ENCODE data around the gene FAM13A.

DNA sequence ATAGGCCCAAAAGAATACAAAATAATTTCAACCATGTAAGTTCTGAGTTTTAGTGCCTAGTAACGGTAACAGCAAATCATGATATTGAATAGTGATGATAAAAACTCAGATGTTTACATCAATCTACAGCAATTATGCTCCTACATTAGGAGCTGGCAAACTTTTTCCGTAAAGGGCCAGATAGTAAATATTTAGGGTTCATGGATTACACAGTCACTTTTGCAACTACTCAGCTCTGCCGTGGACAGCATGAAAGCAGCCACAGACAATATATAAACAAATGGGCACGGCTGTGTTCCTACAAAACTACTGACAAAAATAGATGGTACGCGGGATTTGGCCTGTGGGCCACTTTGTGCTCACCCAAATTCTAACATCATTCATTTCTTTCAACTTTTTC lies 191.5 kb downstream of the FAM13A start:
- TF ChIP-seq, protein P1, sequence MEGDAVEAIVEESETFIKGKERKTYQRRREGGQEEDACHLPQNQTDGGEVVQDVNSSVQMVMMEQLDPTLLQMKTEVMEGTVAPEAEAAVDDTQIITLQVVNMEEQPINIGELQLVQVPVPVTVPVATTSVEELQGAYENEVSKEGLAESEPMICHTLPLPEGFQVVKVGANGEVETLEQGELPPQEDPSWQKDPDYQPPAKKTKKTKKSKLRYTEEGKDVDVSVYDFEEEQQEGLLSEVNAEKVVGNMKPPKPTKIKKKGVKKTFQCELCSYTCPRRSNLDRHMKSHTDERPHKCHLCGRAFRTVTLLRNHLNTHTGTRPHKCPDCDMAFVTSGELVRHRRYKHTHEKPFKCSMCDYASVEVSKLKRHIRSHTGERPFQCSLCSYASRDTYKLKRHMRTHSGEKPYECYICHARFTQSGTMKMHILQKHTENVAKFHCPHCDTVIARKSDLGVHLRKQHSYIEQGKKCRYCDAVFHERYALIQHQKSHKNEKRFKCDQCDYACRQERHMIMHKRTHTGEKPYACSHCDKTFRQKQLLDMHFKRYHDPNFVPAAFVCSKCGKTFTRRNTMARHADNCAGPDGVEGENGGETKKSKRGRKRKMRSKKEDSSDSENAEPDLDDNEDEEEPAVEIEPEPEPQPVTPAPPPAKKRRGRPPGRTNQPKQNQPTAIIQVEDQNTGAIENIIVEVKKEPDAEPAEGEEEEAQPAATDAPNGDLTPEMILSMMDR (IDR thresholded peaks at IDR 0.05), result no peak
- no peak for TF ChIP-seq POLR2A (IDR thresholded peaks at IDR 0.05)

Data from vagina (tissue), 2 donors.